A549 (cell line): Measurements from ENCODE around the gene ADPRS. TPM values are rescaled to one million over a fixed set of nuclear protein-coding genes. Genes with fewer than 3 reads are reported as not detected.

Experiments used
- ATAC-seq, 2 experiments: fragments of 200-7000 bp in 1 of 2; fragments of >200 bp in 1 of 2; cut with Nextera tagmentation in 1 of 2; cut with Tn5 transposase in 1 of 2; 3 replicates each; pipeline versions ENCODE4 v1.8.0 to v1.9.1; 2018 to 2020; ENCODE audit warnings: mild to moderate bottlenecking in 1 of 2, moderate library complexity in 1 of 2
- CTCF ChIA-PET: fragments of 300-600 bp; sonication (Branson Sonifier 250); formaldehyde crosslinking; extraction: SDS; loops from one replicate; lab custom pipeline; 2021; ENCODE audit warnings: antibody characterized with exemption, inconsistent platforms; lab: Yijun Ruan, JAX
- POLR2A ChIA-PET: fragments of 350-600 bp; formaldehyde crosslinking; extraction: SDS; loops from one replicate; lab custom pipeline; 2021; ENCODE audit warnings: antibody characterized with exemption, inconsistent platforms; lab: Yijun Ruan, JAX
- DNase-seq, 2 experiments: peaks; one replicate each; pipeline versions ENCODE4 v3.0.0 to v3.0.0-alpha.2; 2011 to 2016; ENCODE audit warnings: low read depth in 1 of 2, low spot score in 1 of 2
- FAIRE-seq: peaks from 2 replicates; lab custom pipeline; 2011; peaks lifted over from hg19 to GRCh38; lab: Jason Lieb, UNC
- H3K27ac ChIP-seq, 2 experiments: fragments of >200 bp; sonication (Bioruptor Twin); formaldehyde crosslinking; 3 replicates each; pipeline ENCODE4 v1.5.1; 2016 to 2017
- H3K4me1 ChIP-seq: fragments of >200 bp; sonication (Bioruptor Twin); formaldehyde crosslinking; 3 replicates; pipeline ENCODE4 v1.6.1; 2016
- H3K4me2 ChIP-seq: fragments of >200 bp; sonication (Bioruptor Twin); formaldehyde crosslinking; 3 replicates; pipeline ENCODE4 v1.6.1; 2016
- H3K4me3 ChIP-seq: fragments of >200 bp; sonication (Bioruptor Twin); formaldehyde crosslinking; 3 replicates; pipeline ENCODE4 v1.5.1; 2016
- H3K9me3 ChIP-seq: fragments of >200 bp; sonication (Bioruptor Twin); formaldehyde crosslinking; 3 replicates; pipeline ENCODE4 v1.6.1; 2016
- CHD2 ChIP-seq: fragments of 150-350 bp; IDR thresholded peaks from 2 replicates; pipeline ENCODE4 v1.6.1; 2014; ENCODE audit warnings: low read length; ENCODE audit not compliant: partially characterized antibody
- EHMT2 ChIP-seq: fragments of 200-600 bp; sonication (generic); IDR thresholded peaks from 2 replicates; pipeline ENCODE4 v1.6.1; 2016; ENCODE audit warnings: antibody characterized with exemption, low read depth, mild to moderate bottlenecking, moderate library complexity
- HOXB5 ChIP-seq: fragments of 250-450 bp; sonication (Bioruptor Pico); IDR thresholded peaks from 2 replicates; pipeline ENCODE4 v1.5.0; 2020; ENCODE audit warnings: mild to moderate bottlenecking, moderate library complexity
- JUNB ChIP-seq: fragments of >200 bp; sonication (Bioruptor Twin); formaldehyde crosslinking; IDR thresholded peaks from 2 replicates; pipeline ENCODE4 v1.6.1; 2016
- KDM5A ChIP-seq: fragments of 200-600 bp; sonication (generic); IDR thresholded peaks from 2 replicates; pipeline ENCODE4 v1.6.1; 2016; ENCODE audit warnings: antibody characterized with exemption, mild to moderate bottlenecking
- MAFK ChIP-seq: fragments of 450-650 bp; IDR thresholded peaks from 2 replicates; pipeline ENCODE4 v1.6.1; 2014; ENCODE audit not compliant: partially characterized antibody
- MAZ ChIP-seq: fragments of 150-350 bp; IDR thresholded peaks from 2 replicates; pipeline ENCODE4 v1.6.1; 2014; ENCODE audit warnings: antibody characterized with exemption, low read depth, low read length, borderline replicate concordance
- NFE2L2 ChIP-seq: fragments of 150-350 bp; conservative IDR thresholded peaks from 2 replicates; pipeline ENCODE4 v1.6.1; 2014; ENCODE audit warnings: low read length
- POLR2A ChIP-seq: IDR thresholded peaks from 2 replicates; pipeline ENCODE4 v1.6.1; 2012; ENCODE audit warnings: mild to moderate bottlenecking, low read length
- POLR2AphosphoS2 ChIP-seq: conservative IDR thresholded peaks from 2 replicates; pipeline ENCODE4 v1.6.1; 2012; ENCODE audit warnings: low read length, improper control_type of control experiment, inconsistent platforms
- RFX5 ChIP-seq: fragments of 450-650 bp; IDR thresholded peaks from 2 replicates; pipeline ENCODE4 v1.7.1; 2014; ENCODE audit warnings: antibody characterized with exemption, mild to moderate bottlenecking, moderate library complexity
- SMC3 ChIP-seq: fragments of >200 bp; sonication (Bioruptor Twin); formaldehyde crosslinking; IDR thresholded peaks from 3 replicates; pipeline ENCODE4 v1.6.1; 2018; ENCODE audit warnings: inconsistent platforms
- SREBF2 ChIP-seq: fragments of 450-650 bp; IDR thresholded peaks from 2 replicates; pipeline ENCODE4 v1.6.1; 2014; ENCODE audit warnings: mild to moderate bottlenecking, moderate library complexity
- ZC3H11A ChIP-seq: fragments of 450-650 bp; IDR thresholded peaks from 2 replicates; pipeline ENCODE4 v1.6.1; 2014; ENCODE audit warnings: antibody characterized with exemption, mild to moderate bottlenecking
- WGBS: methylation state at CpG from one replicate; pipeline ENCODE4 v1.1.6; 2017; ENCODE audit errors: missing lambda C conversion rate; 5-methylcytosine and 5-hydroxymethylcytosine counted together
- polyA plus RNA-seq, 4 experiments: library from polyadenylated mRNA; depleted of rRNA in 3 of 4; stranded (reverse); fragments of >200 nt; fragmentation: RNase III in 1 of 4; extraction: RNeasy Plus Mini Kit Qiagen cat#74134 plus additional on column Dnase treatment in 1 of 4; gene quantifications; 2 replicates in 3 of 4; 3 replicates in 1 of 4; pipeline ENCODE4 v1.2.3, GENCODE V29; 2011 to 2017
- TF ChIP-seq, protein P1 (sequence below): IDR thresholded peaks from 2 replicates; pipeline ENCODE4 v1.6.1; 2012; ENCODE audit warnings: low read depth, borderline replicate concordance
- TF ChIP-seq, protein P2 (sequence below): IDR thresholded peaks from 2 replicates; pipeline ENCODE4 v1.6.1; 2012
- TF ChIP-seq, protein P3 (sequence below): fragments of 250-450 bp; sonication (Bioruptor Pico); IDR thresholded peaks from 2 replicates; pipeline ENCODE4 v1.5.0; 2021; ENCODE audit warnings: mild to moderate bottlenecking, moderate library complexity, borderline replicate concordance
- TF ChIP-seq, protein P4 (sequence below): IDR thresholded peaks from 2 replicates; pipeline ENCODE4 v1.6.1; 2012
- TF ChIP-seq, protein P5 (sequence below): fragments of >200 bp; sonication (Bioruptor Twin); formaldehyde crosslinking; IDR thresholded peaks from 3 replicates; pipeline ENCODE4 v1.6.1; 2016
- TF ChIP-seq, protein P6 (sequence below): fragments of 150-350 bp; IDR thresholded peaks from 2 replicates; pipeline ENCODE4 v1.6.1; 2014; ENCODE audit warnings: low read depth, mild to moderate bottlenecking, low read length

Gene ADPRS
- polyA plus RNA-seq, 2 of the 4 experiments (the other 2 are of a cell fraction), result 14.6 to 15.2 TPM

DNA sequence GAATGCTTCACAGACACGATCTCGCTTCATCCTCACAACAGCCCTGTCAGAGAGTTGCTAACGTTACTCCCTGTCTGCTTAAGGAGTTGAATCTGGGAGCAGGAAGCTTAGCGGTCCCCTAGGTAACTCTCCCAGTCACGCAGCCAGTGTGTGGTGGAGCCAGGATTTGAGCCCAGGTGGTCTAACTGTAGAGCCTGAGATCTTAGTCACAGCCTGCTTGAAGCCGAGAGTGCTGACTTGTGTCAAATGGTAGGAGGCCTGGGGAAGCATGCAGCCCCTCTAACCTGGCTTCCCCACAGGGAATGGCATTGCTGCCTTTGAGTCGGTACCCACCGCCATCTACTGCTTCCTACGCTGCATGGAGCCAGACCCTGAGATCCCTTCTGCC lies 4.1 kb downstream of the ADPRS start:
- DNase-seq (no peak), FAIRE-seq (no peak), ATAC-seq (no peak)
- H3K4me2 ChIP-seq, result no peak overlapping the region
- ChIA-PET CTCF (interaction anchor here (1.2 to 1.8 kb wide), 2 partner anchors 41 to 193 kb away, joined by 3 to 9 read pairs; no protein-coding TSS in a partner anchor), POLR2A (no interaction called here)
- no peak for TF ChIP-seq MAFK
- no peak for TF ChIP-seq POLR2AphosphoS2
- no peak for TF ChIP-seq HOXB5 (CRISPR knock-in tag)
- TF ChIP-seq KDM5A, result no peak
- TF ChIP-seq POLR2A, result no peak
- no peak for TF ChIP-seq MAZ
- TF ChIP-seq NFE2L2, result no peak
- TF ChIP-seq EHMT2, result no peak
- no peak for TF ChIP-seq JUNB
- TF ChIP-seq, protein P1, sequence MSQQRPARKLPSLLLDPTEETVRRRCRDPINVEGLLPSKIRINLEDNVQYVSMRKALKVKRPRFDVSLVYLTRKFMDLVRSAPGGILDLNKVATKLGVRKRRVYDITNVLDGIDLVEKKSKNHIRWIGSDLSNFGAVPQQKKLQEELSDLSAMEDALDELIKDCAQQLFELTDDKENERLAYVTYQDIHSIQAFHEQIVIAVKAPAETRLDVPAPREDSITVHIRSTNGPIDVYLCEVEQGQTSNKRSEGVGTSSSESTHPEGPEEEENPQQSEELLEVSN, result no peak
- TF ChIP-seq SREBF2, result no peak
- H3K4me1 ChIP-seq, result peaks cover 6% of the 10 kb centered on the region
- 98% methylated on average over 7 of the region's 9 CpGs for WGBS
- no peak overlapping the region for H3K27ac ChIP-seq
- H3K9me3 ChIP-seq, result no peaks in the 10 kb centered on the region
- H3K4me3 ChIP-seq, result no peak overlapping the region

DNA sequence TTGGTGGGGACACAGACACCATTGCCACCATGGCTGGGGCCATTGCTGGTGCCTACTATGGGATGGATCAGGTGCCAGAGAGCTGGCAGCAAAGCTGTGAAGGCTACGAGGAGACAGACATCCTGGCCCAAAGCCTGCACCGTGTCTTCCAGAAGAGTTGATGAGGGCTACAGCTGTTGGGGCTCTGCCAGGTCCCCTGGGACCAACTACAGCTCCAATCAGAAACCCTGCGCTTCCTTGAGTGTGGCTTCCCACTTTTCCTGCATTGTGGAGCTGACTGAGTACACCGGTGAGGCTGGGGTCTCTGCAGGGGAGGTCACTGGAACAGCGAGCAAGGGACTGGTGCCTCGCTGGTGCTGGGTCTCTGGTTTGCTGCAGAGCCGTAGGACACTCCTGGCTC lies 4.5 kb downstream of the ADPRS start:
- CTCF ChIA-PET, result interaction anchor here (1.2 to 1.8 kb wide), 2 partner anchors 41 to 192 kb away, joined by 3 to 9 read pairs; no protein-coding TSS in a partner anchor
- FAIRE-seq (no peak), DNase-seq (no peak)
- peaks cover 6% of the 10 kb centered on the region for H3K4me1 ChIP-seq
- TF ChIP-seq CHD2, result no peak
- TF ChIP-seq, protein P2, sequence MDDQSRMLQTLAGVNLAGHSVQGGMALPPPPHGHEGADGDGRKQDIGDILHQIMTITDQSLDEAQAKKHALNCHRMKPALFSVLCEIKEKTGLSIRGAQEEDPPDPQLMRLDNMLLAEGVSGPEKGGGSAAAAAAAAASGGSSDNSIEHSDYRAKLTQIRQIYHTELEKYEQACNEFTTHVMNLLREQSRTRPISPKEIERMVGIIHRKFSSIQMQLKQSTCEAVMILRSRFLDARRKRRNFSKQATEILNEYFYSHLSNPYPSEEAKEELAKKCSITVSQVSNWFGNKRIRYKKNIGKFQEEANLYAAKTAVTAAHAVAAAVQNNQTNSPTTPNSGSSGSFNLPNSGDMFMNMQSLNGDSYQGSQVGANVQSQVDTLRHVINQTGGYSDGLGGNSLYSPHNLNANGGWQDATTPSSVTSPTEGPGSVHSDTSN, result no peak
- no peak for TF ChIP-seq RFX5
- TF ChIP-seq, protein P3, sequence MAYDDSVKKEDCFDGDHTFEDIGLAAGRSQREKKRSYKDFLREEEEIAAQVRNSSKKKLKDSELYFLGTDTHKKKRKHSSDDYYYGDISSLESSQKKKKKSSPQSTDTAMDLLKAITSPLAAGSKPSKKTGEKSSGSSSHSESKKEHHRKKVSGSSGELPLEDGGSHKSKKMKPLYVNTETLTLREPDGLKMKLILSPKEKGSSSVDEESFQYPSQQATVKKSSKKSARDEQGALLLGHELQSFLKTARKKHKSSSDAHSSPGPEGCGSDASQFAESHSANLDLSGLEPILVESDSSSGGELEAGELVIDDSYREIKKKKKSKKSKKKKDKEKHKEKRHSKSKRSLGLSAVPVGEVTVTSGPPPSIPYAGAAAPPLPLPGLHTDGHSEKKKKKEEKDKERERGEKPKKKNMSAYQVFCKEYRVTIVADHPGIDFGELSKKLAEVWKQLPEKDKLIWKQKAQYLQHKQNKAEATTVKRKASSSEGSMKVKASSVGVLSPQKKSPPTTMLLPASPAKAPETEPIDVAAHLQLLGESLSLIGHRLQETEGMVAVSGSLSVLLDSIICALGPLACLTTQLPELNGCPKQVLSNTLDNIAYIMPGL (CRISPR knock-in tag), result no peak
- TF ChIP-seq, protein P4, sequence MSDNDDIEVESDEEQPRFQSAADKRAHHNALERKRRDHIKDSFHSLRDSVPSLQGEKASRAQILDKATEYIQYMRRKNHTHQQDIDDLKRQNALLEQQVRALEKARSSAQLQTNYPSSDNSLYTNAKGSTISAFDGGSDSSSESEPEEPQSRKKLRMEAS, result no peak
- TF ChIP-seq, all 56 proteins: peak for 0
- no peak for ATAC-seq
- 92% methylated on average over 3 of the region's 7 CpGs for WGBS
- POLR2A ChIA-PET, result no interaction called here
- Histone ChIP-seq H3K4me2 (no peak overlapping the region), H3K4me3 (no peak overlapping the region), H3K27ac (no peak overlapping the region), H3K9me3 (no peaks in the 10 kb centered on the region)

DNA sequence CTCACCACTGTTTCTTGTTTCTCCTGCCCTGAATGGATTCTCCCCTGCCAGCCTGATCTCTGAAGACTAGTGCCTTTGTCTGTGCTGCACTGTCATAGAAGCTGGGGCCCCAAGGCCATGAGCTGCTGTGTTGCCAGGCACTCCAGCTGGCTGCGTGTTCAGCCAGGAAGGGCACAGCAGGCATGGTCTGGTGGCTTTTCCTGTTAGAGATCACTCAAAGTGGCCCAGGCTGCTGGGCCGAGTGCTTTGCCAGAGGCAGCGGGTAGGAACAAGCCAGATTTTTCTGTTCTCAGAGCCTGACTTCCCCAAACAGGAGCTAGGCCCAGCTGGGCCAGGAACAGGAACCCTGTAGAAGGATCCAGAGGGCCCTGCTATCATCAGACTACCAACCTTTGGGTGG lies 5.2 kb downstream of the ADPRS start:
- Histone ChIP-seq H3K27ac (no peak overlapping the region), H3K4me3 (no peak overlapping the region), H3K9me3 (no peaks in the 10 kb centered on the region), H3K4me2 (no peak overlapping the region), H3K4me1 (peaks cover 6% of the 10 kb centered on the region)
- ATAC-seq (no peak), FAIRE-seq (no peak), DNase-seq (no peak)
- TF ChIP-seq NFE2L2 (no peak), CHD2 (no peak), RFX5 (no peak), SMC3 (no peak), ZC3H11A (no peak)
- TF ChIP-seq, protein P5, sequence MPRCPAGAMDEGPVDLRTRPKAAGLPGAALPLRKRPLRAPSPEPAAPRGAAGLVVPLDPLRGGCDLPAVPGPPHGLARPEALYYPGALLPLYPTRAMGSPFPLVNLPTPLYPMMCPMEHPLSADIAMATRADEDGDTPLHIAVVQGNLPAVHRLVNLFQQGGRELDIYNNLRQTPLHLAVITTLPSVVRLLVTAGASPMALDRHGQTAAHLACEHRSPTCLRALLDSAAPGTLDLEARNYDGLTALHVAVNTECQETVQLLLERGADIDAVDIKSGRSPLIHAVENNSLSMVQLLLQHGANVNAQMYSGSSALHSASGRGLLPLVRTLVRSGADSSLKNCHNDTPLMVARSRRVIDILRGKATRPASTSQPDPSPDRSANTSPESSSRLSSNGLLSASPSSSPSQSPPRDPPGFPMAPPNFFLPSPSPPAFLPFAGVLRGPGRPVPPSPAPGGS, result no peak
- TF ChIP-seq, protein P6, sequence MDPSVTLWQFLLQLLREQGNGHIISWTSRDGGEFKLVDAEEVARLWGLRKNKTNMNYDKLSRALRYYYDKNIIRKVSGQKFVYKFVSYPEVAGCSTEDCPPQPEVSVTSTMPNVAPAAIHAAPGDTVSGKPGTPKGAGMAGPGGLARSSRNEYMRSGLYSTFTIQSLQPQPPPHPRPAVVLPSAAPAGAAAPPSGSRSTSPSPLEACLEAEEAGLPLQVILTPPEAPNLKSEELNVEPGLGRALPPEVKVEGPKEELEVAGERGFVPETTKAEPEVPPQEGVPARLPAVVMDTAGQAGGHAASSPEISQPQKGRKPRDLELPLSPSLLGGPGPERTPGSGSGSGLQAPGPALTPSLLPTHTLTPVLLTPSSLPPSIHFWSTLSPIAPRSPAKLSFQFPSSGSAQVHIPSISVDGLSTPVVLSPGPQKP, result no peak
- POLR2A ChIA-PET, result no interaction called here
- CTCF ChIA-PET, result interaction anchor here (1.4 to 13.6 kb wide), 3 partner anchors 39 to 124 kb away, joined by 4 to 147 read pairs (median 4); partner anchors contain the start of gene TRAPPC3
- no CpG with 5 or more reads among the region's 3 CpGs for WGBS
